Keratinocyte (primary cell): ENCODE data around the gene NOLC1. TPM values are rescaled to one million over a fixed set of nuclear protein-coding genes. Genes with fewer than 3 reads are reported as not detected.

Experiments
- DNase-seq: peaks from one replicate; pipeline ENCODE4 v3.0.0-alpha.2; 2011; ENCODE audit warnings: low read depth, missing footprints, low spot score
- FAIRE-seq: peaks from 2 replicates; lab custom pipeline; 2011; peaks lifted over from hg19 to GRCh38; lab: Jason Lieb, UNC
- H2AFZ ChIP-seq: 2 replicates; pipeline ENCODE4 v1.6.0; 2012; ENCODE audit warnings: low read length, control low read depth, inconsistent platforms; ENCODE audit not compliant: control insufficient read depth
- H3K27ac ChIP-seq: 2 replicates; pipeline ENCODE4 v1.5.1; 2011; ENCODE audit warnings: low read length; ENCODE audit not compliant: control insufficient read depth, insufficient read depth
- H3K27me3 ChIP-seq: 3 replicates; pipeline ENCODE4 v1.6.0; 2011; ENCODE audit warnings: low read length; ENCODE audit not compliant: control insufficient read depth, insufficient read depth; ENCODE audit errors: extremely low read depth
- H3K36me3 ChIP-seq, 2 experiments: 2 replicates in 1 of 2; 3 replicates in 1 of 2; pipeline ENCODE4 v1.5.1; 2011; ENCODE audit warnings: low read length in 2 of 2, mild to moderate bottlenecking in 1 of 2; ENCODE audit not compliant: control insufficient read depth in 2 of 2, insufficient read depth in 2 of 2; ENCODE audit errors: extremely low read depth in 1 of 2
- H3K4me1 ChIP-seq: 3 replicates; pipeline ENCODE4 v1.5.1; 2011; ENCODE audit warnings: low read length; ENCODE audit not compliant: control insufficient read depth, insufficient read depth; ENCODE audit errors: extremely low read depth
- H3K4me2 ChIP-seq: 3 replicates; pipeline ENCODE4 v1.6.0; 2011; ENCODE audit warnings: low read depth, low read length; ENCODE audit not compliant: control insufficient read depth, insufficient read depth; ENCODE audit errors: extremely low read depth
- H3K4me3 ChIP-seq, 3 experiments: fragments of 200-600 bp in 1 of 3; sonication (generic) in 1 of 3; 2 replicates in 2 of 3; 3 replicates in 1 of 3; pipeline ENCODE4 v1.5.1; 2011 to 2016; ENCODE audit warnings: low read length in 3 of 3, mild to moderate bottlenecking in 3 of 3, control low read depth in 2 of 3, inconsistent platforms in 1 of 3, low read depth in 1 of 3, mixed read lengths in 1 of 3, mixed run types in 1 of 3, moderate library complexity in 1 of 3; ENCODE audit not compliant: control insufficient read depth in 2 of 3, insufficient read depth in 2 of 3; ENCODE audit errors: extremely low read depth in 1 of 3
- H3K79me2 ChIP-seq: 2 replicates; pipeline ENCODE4 v1.6.0; 2012; ENCODE audit warnings: low read length; ENCODE audit not compliant: control insufficient read depth, insufficient read depth
- H3K9ac ChIP-seq: 3 replicates; pipeline ENCODE4 v1.6.0; 2011; ENCODE audit warnings: low read length; ENCODE audit not compliant: control insufficient read depth, insufficient read depth; ENCODE audit errors: extremely low read depth
- H3K9me1 ChIP-seq: 3 replicates; pipeline ENCODE4 v1.6.0; 2011; ENCODE audit warnings: low read length; ENCODE audit not compliant: control insufficient read depth, insufficient read depth; ENCODE audit errors: extremely low read depth
- H3K9me3 ChIP-seq: 2 replicates; pipeline ENCODE4 v1.5.1; 2012; ENCODE audit warnings: low read depth, low read length; ENCODE audit not compliant: control insufficient read depth
- H4K20me1 ChIP-seq: 3 replicates; pipeline ENCODE4 v1.6.0; 2011; ENCODE audit warnings: low read length; ENCODE audit not compliant: control insufficient read depth, insufficient read depth; ENCODE audit errors: extremely low read depth
- EZH2 ChIP-seq: IDR thresholded peaks from one replicate; pipeline ENCODE4 v1.6.1; 2012; ENCODE audit warnings: inconsistent platforms, mild to moderate bottlenecking, low read length, moderate library complexity
- dilution Hi-C: fragments of 300-500 bp; cut with MboI; formaldehyde crosslinking; loops from one replicate; pipeline ENCODE4 v1.7.0; 2020; ENCODE audit warnings: low sequenced_read_pairs; ENCODE audit not compliant: extremely low pct_ligation_motif_present
- polyA plus RNA-seq, 5 experiments: library from polyadenylated mRNA; depleted of rRNA in 3 of 5; stranded (reverse) in 3 of 5; stranded (forward) in 1 of 5; unstranded in 1 of 5; fragments of >200 nt; gene quantifications; 1 replicate in 1 of 5; 2 replicates in 3 of 5; 3 replicates in 1 of 5; pipeline versions ENCODE4 v1.2.1 to v1.2.3, GENCODE V29; 2011 to 2012; ENCODE audit warnings: missing spikeins in 2 of 5, low read depth in 1 of 5, low replicate concordance in 1 of 5
- TF ChIP-seq, protein P1 (sequence below), 3 experiments: IDR thresholded peaks in 1 of 3; conservative IDR thresholded peaks in 1 of 3; optimal IDR thresholded peaks in 1 of 3; 2 replicates in 2 of 3; 3 replicates in 1 of 3; pipeline versions ENCODE3 to v1.5.1; 2011; ENCODE audit warnings: low read length in 3 of 3, mild to moderate bottlenecking in 3 of 3, moderate library complexity in 2 of 3, control low read depth in 1 of 3, inconsistent platforms in 1 of 3; ENCODE audit not compliant: insufficient read depth in 2 of 3; ENCODE audit errors: extremely low read depth in 1 of 3

The NOLC1 gene
- polyA plus RNA-seq, 1 donor (not counting 4 experiments of a cell fraction or from before 2014, with no cell fraction given), result 126 TPM

DNA sequence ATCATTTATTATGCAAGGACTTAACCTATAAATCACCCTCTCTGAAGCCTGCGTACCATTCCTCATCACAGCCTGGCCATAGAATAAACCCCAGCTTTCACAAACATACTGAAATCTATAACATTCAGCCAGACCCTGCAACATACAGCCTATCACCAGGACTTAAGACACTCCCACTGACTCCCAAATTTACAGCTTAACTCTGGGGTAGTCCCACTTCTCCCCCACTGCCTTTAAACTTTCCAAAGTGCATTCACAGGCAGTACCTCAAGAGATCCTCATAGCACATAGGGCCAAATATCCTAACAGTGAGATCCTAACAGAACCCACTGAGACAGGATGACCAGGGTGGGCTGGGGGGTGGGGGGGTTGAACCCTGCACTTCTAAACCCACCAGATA is 35.5 kb upstream of the NOLC1 start:
- H3K4me1 ChIP-seq, result peaks cover 72% of the 10 kb centered on the region

DNA sequence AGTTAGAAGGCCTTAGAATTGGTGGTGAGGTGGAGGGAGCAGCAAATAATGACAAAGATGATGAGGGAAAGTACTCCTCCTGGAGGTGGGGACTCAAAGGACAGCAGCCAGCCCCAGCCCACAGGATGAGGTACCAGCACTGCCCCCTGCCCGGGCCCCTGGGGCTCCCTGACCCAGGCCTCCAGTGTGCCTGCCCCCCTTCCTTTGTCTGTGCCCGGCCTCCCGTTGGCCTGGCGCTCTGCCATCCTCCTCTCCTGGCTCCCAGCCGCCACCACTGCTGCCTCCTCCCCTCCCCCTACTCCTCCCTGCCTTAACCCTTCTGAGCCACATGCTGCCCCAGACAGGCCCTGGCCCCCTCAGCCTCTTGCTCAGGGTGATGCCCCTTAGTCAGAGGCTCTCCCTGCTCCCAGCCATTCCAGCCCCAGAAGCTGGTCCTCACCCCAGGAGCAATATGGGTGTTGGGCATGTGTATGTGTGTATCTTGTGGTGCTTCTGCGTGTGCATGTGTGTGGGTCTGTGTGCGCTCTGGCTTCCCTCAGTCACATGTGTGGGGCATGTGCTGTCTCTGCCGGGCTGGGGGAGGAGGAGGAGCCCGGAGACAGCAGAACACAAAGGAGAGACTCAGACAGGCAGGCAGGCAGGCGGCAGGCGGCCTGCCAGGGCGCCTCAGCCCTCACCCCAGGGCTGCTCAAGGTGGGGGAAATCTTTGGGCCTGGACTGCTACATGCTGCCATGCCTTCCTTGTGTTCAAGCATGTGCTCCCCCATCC is 34.6 kb upstream of the NOLC1 start:
- TF ChIP-seq, protein P1, sequence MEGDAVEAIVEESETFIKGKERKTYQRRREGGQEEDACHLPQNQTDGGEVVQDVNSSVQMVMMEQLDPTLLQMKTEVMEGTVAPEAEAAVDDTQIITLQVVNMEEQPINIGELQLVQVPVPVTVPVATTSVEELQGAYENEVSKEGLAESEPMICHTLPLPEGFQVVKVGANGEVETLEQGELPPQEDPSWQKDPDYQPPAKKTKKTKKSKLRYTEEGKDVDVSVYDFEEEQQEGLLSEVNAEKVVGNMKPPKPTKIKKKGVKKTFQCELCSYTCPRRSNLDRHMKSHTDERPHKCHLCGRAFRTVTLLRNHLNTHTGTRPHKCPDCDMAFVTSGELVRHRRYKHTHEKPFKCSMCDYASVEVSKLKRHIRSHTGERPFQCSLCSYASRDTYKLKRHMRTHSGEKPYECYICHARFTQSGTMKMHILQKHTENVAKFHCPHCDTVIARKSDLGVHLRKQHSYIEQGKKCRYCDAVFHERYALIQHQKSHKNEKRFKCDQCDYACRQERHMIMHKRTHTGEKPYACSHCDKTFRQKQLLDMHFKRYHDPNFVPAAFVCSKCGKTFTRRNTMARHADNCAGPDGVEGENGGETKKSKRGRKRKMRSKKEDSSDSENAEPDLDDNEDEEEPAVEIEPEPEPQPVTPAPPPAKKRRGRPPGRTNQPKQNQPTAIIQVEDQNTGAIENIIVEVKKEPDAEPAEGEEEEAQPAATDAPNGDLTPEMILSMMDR (optimal IDR thresholded peaks at IDR 0.05 in 1 of 3, IDR thresholded peaks at IDR 0.05 in 1 of 3, conservative IDR thresholded peaks at IDR 0.05 in 1 of 3; ENCODE audit: extremely low read depth in 1 of 3, insufficient read depth in 2 of 3, low read length in 3 of 3), result peak; percentile 11 to 37 (median 14)
- TF ChIP-seq EZH2, result no peak
- Histone ChIP-seq H3K4me3 (peak overlapping the region in 2 of 3 experiments; percentile 9 to 34), H3K79me2 (peaks cover 65% of the 10 kb centered on the region), H3K27me3 (no peaks in the 10 kb centered on the region), H3K9me1 (no peaks in the 10 kb centered on the region), H3K4me2 (peak overlapping the region; percentile 95), H3K4me1 (peaks cover 67% of the 10 kb centered on the region), H2AFZ (peak overlapping the region; percentile 58), H3K27ac (peak overlapping the region; percentile 87), H3K36me3 (no peaks in the 10 kb centered on the region), H4K20me1 (no peaks in the 10 kb centered on the region), H3K9ac (peak overlapping the region; percentile 88), H3K9me3 (no peaks in the 10 kb centered on the region)
- DNase-seq (peak; percentile 65), FAIRE-seq (peak; percentile 56)
- dilution Hi-C loops, result no loop called here

More for the DNA sequence above, 35.5 kb upstream of the NOLC1 start:
- H3K27me3 ChIP-seq, result no peaks in the 10 kb centered on the region
- no peak overlapping the region for H3K4me2 ChIP-seq
- H3K4me3 ChIP-seq, result no peak overlapping the region
- FAIRE-seq, result no peak
- TF ChIP-seq EZH2, result no peak
- TF ChIP-seq, protein P1 (optimal IDR thresholded peaks at IDR 0.05 in 1 of 3, IDR thresholded peaks at IDR 0.05 in 1 of 3, conservative IDR thresholded peaks at IDR 0.05 in 1 of 3; ENCODE audit: extremely low read depth in 1 of 3, insufficient read depth in 2 of 3, low read length in 3 of 3), result no peak
- no peak overlapping the region for H3K9ac ChIP-seq
- no peak for DNase-seq
- H4K20me1 ChIP-seq, result peaks cover 3% of the 10 kb centered on the region
- H3K79me2 ChIP-seq, result peaks cover 74% of the 10 kb centered on the region
- dilution Hi-C loops, result no loop called here
- no peaks in the 10 kb centered on the region for H3K9me3 ChIP-seq
- H3K36me3 ChIP-seq, result peaks cover 0 to 6% of the 10 kb centered on the region in 2 experiments
- H2AFZ ChIP-seq, result no peak overlapping the region
- H3K9me1 ChIP-seq, result peaks cover 1% of the 10 kb centered on the region
- peak overlapping the region; percentile 87 for H3K27ac ChIP-seq
